Fibroblast of skin of right biceps (primary cell): Measurements from ENCODE around the gene HECW1.
"Not testable (repeated sequence)": the region's sequence is repeated elsewhere in the genome, so short reads cannot be mapped to it uniquely, and the experiment has no call there.

Experiments used
- DNase-seq: peaks from one replicate; pipeline ENCODE4 v3.0.0-alpha.2; 2013

Gene HECW1

DNA sequence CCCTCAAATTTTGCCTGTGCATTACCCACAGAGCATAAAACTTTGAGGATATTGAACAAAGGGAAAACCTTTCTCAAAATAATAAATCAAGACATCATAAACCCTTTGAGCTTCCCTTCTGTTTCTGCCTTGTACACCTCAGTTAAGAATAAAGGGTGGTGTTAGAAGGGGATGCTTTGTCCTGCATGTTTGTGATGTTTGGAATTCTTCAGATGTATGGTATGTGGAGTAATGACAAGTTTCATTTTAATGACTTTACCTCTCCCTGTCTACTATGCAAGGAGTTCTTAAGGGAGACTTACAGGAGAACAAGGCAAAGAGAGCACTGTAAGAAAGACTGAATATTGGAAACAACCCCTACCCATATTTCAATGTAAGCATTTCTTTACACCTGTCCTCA is 99.2 kb downstream of the HECW1 start:
- peak; percentile 53 for DNase-seq

GRCh38 chr7:43212921-43213320 is 100.5 kb downstream of the HECW1 start:
- no peak for DNase-seq

DNA sequence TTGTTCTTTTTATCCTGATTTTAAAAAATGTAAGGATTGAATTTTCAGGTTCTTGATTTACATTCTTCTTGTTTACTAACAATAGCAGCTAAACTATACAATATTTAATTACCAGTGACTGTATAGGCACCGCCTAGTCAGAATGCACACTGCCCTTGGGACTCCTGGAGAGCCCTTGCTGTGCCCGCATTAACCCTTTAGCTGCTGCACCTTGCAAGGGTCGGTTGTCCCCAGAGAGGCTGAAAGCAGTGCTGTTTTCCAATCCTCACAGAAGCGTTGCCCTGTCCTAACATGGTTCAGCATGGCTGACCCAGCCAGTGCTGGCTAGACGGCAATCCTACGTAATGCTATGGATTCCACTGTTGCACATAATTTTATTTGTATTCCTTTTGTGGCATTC is 102.6 kb downstream of the HECW1 start:
- no peak for DNase-seq

GRCh38 chr7:43217055-43217454 is 104.6 kb downstream of the HECW1 start:
- DNase-seq = no peak

GRCh38 chr7:43218901-43219300 is 106.5 kb downstream of the HECW1 start:
- not testable (repeated sequence) for DNase-seq

DNA sequence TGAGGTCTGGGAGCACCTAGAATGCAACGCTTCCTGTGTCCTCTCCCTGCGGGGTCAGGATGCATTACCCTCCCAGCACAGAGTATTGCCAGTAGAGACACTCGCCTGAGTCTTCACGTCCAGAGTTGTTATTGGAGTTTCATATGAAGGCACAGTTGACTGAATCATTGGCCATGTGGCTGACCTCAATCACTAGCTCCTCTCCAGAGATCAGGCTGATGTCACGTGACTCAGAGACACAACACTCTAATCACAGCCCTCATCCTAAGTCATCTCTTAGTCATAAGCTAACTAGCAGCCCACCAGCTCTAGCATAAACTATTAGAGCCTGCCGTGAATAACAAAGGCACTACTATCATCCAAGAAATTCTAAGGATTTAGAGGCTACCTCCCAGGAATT is 107.8 kb downstream of the HECW1 start:
- peak; percentile 91 for DNase-seq

GRCh38 chr7:43220742-43221141 is 108.3 kb downstream of the HECW1 start:
- no peak for DNase-seq

GRCh38 chr7:43229801-43230200 is 117.4 kb downstream of the HECW1 start:
- DNase-seq = no peak

GRCh38 chr7:43232366-43232765 is 119.9 kb downstream of the HECW1 start:
- no peak for DNase-seq

GRCh38 chr7:43234073-43234472 is 121.6 kb downstream of the HECW1 start:
- DNase-seq = no peak

- DNase-seq = no peak
Measured at GRCh38 chr7:43234968-43235367, 122.5 kb downstream of the HECW1 start.

- no peak for DNase-seq
Measured at GRCh38 chr7:43240565-43240964, 128.1 kb downstream of the HECW1 start.

GRCh38 chr7:43242628-43243255 is 130.3 kb downstream of the HECW1 start:
- DNase-seq = peak; percentile 23

GRCh38 chr7:43244232-43244631 is 131.8 kb downstream of the HECW1 start:
- peak; percentile 39 for DNase-seq

GRCh38 chr7:43244784-43245183 is 132.3 kb downstream of the HECW1 start:
- DNase-seq = no peak

DNA sequence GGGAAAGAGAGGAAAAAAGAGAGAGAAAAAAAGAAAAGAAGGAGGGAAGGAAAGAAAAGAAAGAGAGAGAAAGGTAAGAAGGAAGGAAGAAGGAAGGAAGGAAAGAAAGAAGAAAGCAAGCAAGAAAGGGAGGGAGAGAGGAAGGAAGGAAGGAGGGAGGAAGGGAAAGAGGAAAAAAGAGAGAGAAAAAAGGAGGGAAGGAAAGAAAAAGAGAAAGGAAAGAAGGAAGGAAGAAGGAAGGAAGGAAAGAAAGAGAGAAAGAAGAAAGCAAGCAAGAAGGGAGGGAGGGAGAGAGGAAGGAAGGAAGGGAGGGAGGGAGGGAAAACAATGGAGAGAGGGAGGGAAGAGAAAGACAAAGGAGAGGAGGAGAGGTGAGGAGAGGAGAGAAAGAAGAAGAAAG is 135.3 kb downstream of the HECW1 start:
- no peak for DNase-seq

- no peak for DNase-seq
Measured at GRCh38 chr7:43248553-43248952, 136.1 kb downstream of the HECW1 start.

DNA sequence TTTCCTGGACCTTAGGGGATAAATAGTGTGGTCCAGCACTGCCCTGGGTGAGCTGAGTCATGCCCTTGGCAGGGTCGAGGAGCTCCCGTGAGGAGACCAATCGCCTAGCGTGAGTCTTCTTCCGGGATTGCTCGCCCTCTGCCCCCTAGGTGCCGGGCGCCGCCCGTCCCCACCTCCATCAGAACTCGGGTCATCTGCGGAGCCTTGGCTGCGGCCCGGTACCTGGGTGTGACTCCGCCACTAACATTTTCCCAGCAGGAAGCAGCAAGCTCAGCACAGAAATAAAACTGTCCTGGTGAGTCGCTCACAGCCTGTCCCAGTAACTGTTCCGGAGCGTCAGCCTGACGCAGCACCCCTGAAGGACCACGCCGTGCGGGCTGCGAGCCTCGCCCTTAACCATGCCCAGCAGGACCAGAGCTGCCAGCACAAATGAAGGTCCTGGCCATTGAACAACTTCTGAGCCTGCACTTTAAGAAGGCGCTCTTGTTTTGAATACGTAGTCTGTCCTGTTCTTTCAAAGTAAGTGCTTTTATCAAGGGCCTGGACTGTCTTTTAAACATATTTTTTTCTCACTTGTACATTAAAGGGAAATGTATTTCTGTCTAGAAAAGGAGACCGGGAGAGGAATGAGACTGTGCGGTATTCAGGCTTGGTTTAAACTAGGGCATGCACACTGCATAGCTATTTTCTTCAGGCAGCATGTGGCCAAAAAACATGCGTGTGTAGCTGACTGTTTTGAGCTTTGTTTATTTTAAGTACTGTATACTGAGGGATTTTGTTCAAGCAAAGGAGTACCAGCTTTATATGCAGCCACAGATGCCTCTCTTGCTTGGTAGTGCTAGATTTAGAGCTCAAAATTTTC is 136.7 kb downstream of the HECW1 start:
- peak; percentile 4 for DNase-seq

DNA sequence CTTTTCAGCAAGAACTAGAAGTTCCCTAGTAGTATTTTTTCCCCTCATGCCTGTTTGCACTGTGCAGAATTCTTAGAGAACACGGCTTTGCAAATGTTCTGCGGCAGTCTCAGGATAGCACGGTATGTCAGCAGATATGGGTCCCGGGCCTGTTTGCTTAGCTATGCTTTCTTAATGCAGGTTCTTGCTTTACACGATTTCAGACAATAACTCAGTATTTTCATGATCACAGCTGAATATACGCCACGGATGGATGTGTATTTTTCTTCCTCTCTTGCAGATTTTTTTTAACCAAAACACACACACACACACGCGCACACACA is 137.3 kb downstream of the HECW1 start:
- DNase-seq = no peak

DNA sequence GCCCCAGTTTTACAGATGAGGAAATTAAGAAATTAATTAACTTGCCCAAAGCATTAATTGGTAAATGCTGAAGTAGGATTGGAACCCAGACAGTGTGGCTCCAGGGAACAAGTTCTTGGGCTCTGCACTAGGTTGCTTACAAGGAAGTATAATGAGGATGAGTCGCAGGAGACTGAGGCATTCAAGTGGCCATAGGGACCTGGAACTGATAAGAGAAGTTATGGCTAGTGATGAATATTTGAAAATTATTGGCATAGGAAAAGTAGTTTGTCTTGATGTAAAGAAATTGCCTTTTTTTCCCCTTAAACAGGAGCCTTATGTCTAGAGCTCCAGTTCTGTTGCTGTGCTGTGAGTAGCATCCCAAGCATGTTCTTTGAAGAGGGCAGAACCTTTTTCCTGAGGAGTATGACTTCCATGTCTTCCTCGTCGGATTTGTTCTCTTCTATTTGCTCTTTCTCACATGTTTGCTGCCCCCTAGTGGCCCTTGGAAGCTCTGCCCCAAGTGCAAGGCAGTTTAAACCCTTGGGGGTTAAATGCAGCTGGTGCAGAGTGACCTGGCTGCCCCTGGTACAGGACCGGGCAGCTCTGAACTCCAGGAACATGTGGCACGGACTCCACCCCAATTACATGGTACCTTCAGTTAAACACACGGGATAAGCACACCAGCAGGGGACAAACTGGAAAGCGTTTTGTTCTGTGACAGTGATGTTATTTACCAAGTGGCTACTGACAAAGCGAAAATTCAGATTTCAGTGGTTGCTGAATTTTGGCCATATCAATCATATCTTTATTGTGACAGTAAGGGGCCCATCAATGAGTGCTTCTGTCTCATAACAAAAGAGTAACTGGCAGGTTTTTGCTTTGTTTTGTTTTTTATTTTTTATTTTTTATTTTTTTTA is 148.8 kb downstream of the HECW1 start:
- DNase-seq = peak; percentile 87

- DNase-seq = no peak
Measured at GRCh38 chr7:43265139-43265538, 152.7 kb downstream of the HECW1 start.

GRCh38 chr7:43273939-43274719 is 161.7 kb downstream of the HECW1 start:
- DNase-seq = no peak

DNA sequence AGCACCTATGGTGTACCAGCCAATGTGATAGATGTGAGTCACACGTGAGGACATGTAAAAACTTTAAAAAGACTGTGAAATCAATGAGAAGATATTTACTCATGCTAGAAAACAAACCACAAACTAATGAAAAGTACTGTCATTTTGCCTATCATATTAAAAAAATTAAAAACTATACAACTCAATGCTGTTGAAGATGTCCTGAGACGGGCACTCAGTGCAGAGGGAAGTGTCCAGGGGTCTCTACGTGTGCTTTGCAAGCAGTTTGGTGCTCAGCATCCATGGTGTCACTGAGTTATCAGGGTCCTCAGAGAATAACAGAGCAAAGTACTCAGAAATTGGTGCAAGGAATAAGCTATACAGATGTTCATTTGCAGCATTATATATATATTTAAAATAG is 162.3 kb downstream of the HECW1 start:
- DNase-seq = no peak
